GM18508 (cell line): Measurements from ENCODE around the gene RAD23A.
A peak's percentile ranks its signal among the peaks of the same experiment; 100 is the strongest.
"Not testable (repeated sequence)": the region's sequence is repeated elsewhere in the genome, so short reads cannot be mapped to it uniquely, and the experiment has no call there.

Experiments used
- ATAC-seq: cut with Tn5 transposase; IDR thresholded peaks from one replicate; pipeline ENCODE4 v1.9.1; 2021; ENCODE audit warnings: moderate number of reproducible peaks; ENCODE audit not compliant: insufficient read depth, unreplicated experiment

Gene RAD23A

DNA sequence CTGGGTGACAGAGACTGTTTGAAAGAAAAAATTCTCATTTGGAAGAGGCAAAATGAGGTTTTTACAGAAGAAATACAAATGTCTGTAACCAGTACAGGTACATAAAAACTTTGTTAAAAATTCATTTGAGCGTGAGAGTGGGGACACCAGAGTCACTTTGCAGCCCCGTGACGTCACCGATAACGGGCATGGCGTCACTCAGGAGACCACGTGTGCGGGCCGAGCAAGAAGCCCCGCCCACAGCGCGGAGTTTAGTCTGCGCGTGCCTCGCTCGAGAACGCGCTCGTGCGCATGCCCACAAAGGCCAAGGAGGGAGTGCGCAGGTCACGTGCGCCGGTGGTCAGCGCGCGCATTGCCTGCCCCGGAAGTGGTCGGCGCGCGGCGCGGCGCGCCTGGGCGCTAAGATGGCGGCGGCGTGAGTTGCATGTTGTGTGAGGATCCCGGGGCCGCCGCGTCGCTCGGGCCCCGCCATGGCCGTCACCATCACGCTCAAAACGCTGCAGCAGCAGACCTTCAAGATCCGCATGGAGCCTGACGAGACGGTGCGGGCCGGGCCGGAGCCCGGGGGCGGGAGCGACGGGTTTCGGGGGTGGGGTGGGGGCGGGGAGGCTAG lies at the start of gene RAD23A:
Gene RAD23A, plus strand, starts transcription at position 384 of the 613 bp plus-strand sequence. Its CDS starts 87 bp downstream, at position 471.
- ATAC-seq: peak; percentile 44

DNA sequence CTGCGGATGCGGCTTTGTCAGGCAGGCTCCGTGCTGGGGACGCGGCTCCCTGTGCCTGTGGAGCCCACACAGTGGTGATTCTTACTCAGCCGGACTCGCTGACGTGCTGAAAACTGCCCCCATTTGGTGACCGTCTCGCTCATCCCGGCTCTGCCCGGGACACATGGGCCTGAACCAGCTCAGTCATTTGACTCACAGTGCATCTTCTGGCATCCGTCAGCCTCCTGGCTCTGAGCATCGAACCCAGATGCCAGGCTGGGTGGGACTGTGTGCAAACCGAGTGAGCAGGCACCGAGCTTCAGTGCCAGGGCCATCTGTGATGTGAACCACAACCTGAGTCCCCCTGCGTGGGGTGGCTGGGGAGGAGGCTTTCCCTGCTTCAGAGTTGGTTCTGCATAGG lies 49.2 kb upstream of the RAD23A start:
- no peak for ATAC-seq

DNA sequence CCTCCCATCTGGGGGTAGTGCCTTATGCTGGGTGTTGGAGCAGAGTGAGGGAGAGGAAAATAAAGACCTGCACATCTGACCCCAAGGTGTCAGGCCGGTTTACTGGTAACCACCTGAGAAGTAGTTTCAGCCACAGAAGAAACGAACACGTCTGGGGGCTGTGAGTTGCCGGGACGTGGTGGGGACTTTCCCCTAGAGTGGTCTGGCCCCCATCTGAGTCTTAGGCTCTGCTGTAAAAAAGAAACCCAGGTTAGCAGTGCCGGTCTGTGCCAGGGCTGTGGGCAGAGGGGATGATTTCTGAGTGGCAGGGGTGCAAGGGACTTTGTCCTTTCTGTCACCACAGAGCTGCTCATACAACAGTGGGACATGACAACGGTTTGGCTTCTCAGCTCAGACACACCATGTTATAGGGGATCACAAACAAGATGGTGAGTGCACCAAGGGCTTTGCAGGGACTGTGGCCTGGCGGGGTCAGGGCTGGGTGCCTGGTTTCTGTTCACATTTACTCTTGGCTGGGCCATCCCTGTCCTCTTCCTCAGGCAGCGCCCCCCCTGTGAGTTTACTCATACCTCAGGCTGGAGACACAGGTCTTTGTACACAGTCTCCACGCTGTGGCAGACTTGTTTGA lies 45.7 kb upstream of the RAD23A start:
- no peak for ATAC-seq

GRCh38 chr19:12907166-12907565 lies 38.5 kb upstream of the RAD23A start:
- ATAC-seq: no peak

DNA sequence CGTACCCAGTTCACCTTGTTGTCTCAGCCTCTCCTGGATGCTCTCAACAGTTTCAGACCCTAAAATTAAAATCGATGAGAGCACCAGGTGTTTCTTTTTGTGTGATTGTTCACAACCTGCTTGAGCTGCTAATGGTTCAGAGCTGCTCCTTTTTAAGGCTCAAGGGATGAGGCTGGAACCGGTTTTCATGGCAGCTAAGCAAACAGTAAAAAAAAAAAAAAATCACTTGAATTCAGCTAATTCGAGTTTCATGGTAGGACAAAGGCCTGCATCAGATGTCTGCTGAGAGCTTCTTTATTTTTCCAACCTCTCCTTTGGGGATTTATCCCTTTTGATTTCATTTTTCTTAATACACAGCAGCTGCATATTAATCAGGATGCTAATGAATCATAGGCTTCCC lies 33.1 kb upstream of the RAD23A start:
- no peak for ATAC-seq

- ATAC-seq: no peak
These were observed 32.6 kb upstream of the RAD23A start for GRCh38 chr19:12913011-12913561.

- no peak for ATAC-seq
These were observed 31.6 kb upstream of the RAD23A start for GRCh38 chr19:12913851-12914690.

- ATAC-seq: not testable (repeated sequence)
These were observed 29.8 kb upstream of the RAD23A start for GRCh38 chr19:12915860-12916259.

DNA sequence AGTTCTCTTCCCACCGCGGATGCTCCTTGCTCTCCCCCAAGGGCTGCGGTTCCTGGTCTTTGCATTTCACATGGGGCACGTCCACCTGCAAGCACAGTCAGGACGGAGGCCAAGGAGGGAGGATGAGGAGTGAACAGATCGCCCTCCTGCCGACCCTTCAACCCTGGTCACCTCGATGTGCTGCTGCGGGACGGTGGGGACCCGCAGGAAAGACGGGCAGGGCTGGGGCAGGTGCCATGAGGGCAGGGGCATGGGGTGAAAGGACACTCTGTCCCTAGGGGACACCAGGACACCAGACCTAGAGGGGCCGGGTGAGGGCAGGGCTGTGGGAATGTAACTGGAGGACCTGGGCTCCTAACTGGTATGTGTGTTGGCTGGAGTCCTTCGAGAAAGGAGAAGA lies 27.4 kb upstream of the RAD23A start:
- ATAC-seq: no peak

- ATAC-seq: no peak
These were observed 24.6 kb upstream of the RAD23A start for GRCh38 chr19:12921047-12921446.

DNA sequence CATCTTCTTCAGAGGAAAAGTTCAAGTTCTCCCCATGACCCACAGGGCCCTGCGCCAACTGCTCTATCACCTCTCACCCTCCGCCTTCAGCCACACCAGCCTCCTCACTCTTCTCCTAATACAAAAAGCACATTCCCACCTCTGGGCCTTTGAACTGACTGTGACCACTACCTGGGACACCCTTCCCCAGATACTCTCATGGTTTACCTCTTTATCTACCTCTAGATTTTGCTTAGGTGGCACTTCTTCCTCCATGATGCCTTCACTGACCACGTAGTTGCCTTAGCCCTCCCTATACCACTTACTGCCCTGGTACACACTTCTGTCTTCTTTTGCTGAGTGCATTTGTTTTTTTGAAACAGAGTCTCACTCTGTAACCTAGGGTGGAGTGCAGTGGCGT lies 22.7 kb upstream of the RAD23A start:
- ATAC-seq: no peak

DNA sequence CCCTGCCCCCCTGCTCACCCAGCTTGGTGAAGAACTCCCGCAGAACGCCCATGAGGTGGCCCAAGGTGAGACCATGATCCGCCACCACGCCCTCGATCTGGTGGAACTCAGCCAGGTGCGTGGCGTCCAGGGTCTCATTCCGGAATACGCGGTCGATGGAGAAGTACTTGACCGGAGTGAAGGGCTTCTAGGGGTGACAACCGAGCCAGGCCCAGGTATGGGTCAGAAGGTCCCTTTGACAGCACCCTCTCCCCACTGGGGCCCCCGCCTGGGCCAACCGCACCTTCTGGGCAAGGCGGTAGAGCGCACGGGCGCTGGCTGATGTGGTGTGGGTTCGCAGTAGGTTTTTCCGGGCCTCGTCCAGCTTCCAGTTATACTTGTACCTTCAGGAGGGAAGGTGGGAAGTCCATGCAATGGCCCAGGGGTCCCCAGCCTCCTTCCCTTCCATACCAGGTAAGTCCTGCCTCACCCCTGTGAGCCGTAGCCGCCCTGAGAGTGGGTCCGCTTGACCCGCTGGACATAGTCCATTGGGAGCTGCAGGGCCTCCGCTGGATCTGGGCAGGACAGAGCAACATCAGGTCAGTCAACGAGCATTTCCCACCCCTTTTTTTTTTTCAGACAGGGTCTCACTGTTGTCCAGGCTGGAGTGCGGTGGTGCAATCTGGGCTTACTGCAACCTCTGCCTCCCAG lies 20.9 kb upstream of the RAD23A start:
- ATAC-seq: no peak

DNA sequence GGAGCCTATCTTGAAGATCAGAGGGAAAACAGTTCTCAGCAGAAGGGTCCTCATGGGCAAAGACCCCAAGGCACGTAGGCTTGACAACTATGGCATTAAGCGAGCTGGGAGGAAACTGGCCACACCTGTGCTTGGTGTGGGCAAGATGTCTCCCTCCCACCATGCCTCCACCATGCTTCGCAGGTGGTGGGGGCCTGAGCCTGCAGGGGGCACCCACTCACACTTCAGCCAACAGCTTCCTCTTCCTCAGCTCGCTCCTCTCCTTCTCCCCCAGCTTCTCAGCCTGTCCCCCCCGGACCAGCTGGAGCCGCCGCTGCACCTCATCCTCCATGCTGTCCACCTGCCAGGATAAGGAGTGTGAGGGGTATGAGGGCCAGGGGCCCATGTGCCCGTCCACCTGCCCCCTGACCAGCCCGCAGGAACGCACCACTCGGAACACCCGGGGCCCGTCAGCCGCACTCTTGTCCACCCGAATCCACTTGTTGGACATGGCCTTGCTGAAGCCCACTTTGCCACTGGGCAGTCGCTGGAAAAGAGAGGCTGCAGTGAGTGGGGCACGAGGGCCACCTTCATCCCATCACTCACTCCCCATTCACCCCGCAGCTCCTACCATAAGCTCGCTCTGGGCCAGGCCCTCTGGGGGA lies 15.5 kb upstream of the RAD23A start:
- no peak for ATAC-seq

DNA sequence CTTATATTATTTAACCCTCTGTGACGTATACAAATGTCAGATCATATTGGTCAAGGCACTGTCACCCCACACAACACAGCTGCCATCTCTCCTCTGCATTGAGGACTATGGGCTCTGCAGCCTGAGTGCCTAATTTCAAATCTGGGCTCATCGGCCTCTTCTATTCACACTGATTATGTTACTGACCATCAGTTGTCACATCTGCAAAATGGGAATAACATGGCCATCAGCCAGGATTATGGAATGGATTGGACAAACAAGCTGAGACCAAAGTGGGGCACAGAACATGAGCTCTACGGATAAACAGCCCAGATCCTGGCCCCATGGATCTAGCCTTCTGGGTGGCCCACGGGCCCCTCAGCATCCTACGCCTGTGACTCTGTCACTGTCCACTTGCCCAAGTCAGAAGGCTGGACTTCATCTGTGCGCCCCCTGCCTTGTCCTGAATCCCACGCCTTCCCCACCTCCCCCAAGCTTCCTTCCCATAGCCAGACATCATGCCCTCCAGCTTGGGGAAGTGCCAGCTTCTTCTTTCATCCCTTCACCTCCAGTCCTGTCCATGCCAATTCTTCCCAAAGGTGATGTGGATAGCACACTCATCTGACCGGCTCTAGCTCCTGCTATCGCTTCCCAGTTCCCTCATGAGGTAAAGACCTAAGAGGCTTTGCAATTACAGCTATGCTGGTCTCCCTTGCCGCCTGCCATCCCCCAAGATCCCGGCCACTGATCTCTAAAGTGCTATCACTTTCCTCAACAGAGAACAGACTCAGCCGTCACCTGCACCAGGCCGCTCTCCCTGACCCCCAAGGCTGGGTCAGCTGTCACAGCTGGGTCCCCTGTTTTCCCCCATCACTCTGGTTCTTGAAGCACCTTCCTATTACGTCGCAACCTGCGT lies 13.0 kb upstream of the RAD23A start:
- no peak for ATAC-seq

DNA sequence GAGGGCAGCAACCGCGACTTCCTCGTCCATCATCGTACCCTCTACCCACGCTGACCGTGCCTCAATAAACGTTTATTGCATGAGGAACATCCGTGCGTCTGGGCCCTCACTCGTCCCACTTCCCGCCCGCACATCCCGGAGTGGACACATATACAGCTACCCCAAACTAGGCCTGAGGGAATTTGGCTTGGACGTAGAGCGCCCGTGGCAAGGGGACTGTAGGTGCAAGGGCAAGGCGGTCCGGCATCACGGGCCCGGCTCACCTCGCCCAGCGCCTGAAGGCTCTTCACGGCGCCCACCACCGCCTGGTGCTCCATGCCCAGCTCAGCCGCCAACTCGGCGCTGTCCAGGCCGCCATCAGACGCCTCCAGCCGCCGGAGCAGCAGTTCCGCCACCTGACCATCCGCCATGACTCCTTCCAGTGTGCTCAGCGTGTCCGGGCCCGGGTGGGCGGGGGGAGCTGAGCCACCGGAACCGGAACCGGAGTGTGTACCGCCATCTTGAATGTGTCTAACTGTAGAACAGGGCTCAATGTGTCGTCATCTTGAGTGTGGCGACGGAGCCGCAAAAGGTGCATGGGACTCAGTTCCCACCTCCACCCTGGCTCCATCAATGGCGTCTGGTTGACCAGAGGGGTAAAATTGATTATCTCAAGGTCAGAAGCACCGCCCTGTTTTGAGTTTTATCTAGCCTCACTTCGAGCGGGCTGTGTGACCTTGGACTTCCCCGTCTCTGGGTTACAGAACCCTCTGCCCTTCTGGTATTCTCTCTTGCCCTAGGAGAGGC lies 12.2 kb upstream of the RAD23A start, which contains the start of gene FARSA:
Gene FARSA, minus strand, starts transcription at position 425 of the 786 bp plus-strand sequence. Its CDS starts 15 bp downstream, at position 410.
- no peak for ATAC-seq

- ATAC-seq: no peak
These were observed 10.6 kb upstream of the RAD23A start for GRCh38 chr19:12935071-12935470.

DNA sequence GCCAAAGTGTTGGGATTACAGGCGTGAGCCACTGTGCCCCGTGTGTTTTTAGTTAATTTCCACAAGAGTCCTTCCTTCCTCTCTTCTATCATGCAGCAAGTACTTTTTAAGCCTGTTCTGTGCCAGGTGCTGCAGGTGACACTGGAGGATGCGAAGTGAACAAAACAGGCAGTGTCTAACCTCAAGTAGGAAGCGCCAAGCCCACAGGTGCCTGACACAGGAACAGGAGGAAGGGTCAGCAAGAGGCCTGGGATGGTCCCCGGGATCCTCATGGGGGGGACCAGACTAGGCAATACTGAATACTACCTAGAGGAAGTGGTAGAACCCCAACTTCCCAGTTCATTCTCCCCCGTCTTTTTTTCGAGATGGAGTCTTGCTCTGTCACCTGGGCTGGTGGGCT lies 9.1 kb upstream of the RAD23A start:
- ATAC-seq: no peak
